NCI-H510A treated with DMSO at 0.1 percent for 48 hours (cell line): Measurements from ENCODE around the gene DDB1.
A peak's percentile ranks its signal among the peaks of the same experiment; 100 is the strongest.

ENCODE experiments used
- DNase-seq: peaks from one replicate; lab custom pipeline; 2025; lab: John Stamatoyannopoulos, UW

Gene DDB1

GRCh38 chr11:61294717-61295595 is 37.9 kb downstream of the DDB1 start, which contains the start of gene VWCE:
Gene VWCE (minus strand): TSS chr11:61295316. CDS start chr11:61295037, 279 bp downstream.
- peak; percentile 60 for DNase-seq

- no peak for DNase-seq
These were observed 38.8 kb downstream of the DDB1 start for GRCh38 chr11:61293867-61294716.

- DNase-seq = no peak
These were observed 40.5 kb downstream of the DDB1 start for GRCh38 chr11:61292356-61292755.

- no peak for DNase-seq
These were observed 41.8 kb downstream of the DDB1 start for GRCh38 chr11:61290905-61291690.

- no peak for DNase-seq
These were observed 45.4 kb downstream of the DDB1 start for GRCh38 chr11:61287338-61287977.

GRCh38 chr11:61283613-61284012 is 49.3 kb downstream of the DDB1 start:
- DNase-seq = no peak

- DNase-seq = no peak
These were observed 51.2 kb downstream of the DDB1 start for GRCh38 chr11:61281581-61282250.

GRCh38 chr11:61280883-61281580 is 51.9 kb downstream of the DDB1 start:
- DNase-seq = no peak

GRCh38 chr11:61279934-61280659 is 52.8 kb downstream of the DDB1 start:
- no peak for DNase-seq

GRCh38 chr11:61278001-61278470 is 54.9 kb downstream of the DDB1 start:
- no peak for DNase-seq

- DNase-seq = no peak
These were observed 55.5 kb downstream of the DDB1 start for GRCh38 chr11:61277186-61278000.

- no peak for DNase-seq
These were observed 57.7 kb downstream of the DDB1 start for GRCh38 chr11:61275191-61275590.

GRCh38 chr11:61274084-61274483 is 58.8 kb downstream of the DDB1 start:
- DNase-seq = no peak

GRCh38 chr11:61273178-61274078 is 59.5 kb downstream of the DDB1 start:
- DNase-seq = no peak

GRCh38 chr11:61272731-61273130 is 60.2 kb downstream of the DDB1 start:
- no peak for DNase-seq

GRCh38 chr11:61270354-61271076 is 62.4 kb downstream of the DDB1 start:
- no peak for DNase-seq
